GM12878 (cell line): ENCODE data around the gene RGS19. TPM values are rescaled to one million over a fixed set of nuclear protein-coding genes. Genes with fewer than 3 reads are reported as not detected.

Experiments
- ATAC-seq: fragments of 200-7000 bp; cut with Tn5 transposase; 3 replicates; pipeline ENCODE4 v1.9.1; 2020; ENCODE audit warnings: mild to moderate bottlenecking, moderate library complexity
- BruUV-seq: library from RNA; stranded (reverse); fragments of 400-500 nt; replicated peaks from 2 replicates; lab custom pipeline; 2021; lab: Mats Ljungman, UMichigan
- CTCF ChIA-PET: fragments of 300-600 bp; sonication (Branson Sonifier 250); formaldehyde crosslinking; extraction: SDS; loops from one replicate; lab custom pipeline; 2021; ENCODE audit warnings: inconsistent platforms; lab: Yijun Ruan, JAX
- POLR2A ChIA-PET: fragments of 350-600 bp; formaldehyde crosslinking; extraction: SDS; loops from one replicate; lab custom pipeline; 2021; ENCODE audit warnings: inconsistent platforms; lab: Charles Lee
- RAD21 ChIA-PET: fragments of 300-600 bp; sonication (Branson Sonifier 250); formaldehyde crosslinking; loops from one replicate; lab custom pipeline; 2023; ENCODE audit warnings: antibody characterized with exemption; ENCODE audit not compliant: unreplicated experiment; lab: Charles Lee
- SMC1A ChIA-PET: fragments of 300-600 bp; sonication (Branson Sonifier 250); formaldehyde crosslinking; loops from one replicate; lab custom pipeline; 2023; ENCODE audit not compliant: unreplicated experiment, uncharacterized antibody; lab: Charles Lee
- DNase-seq: peaks from one replicate; pipeline ENCODE4 v3.0.0-alpha.2; 2011; ENCODE audit warnings: low read depth, low spot score
- FAIRE-seq: peaks from 3 replicates; lab custom pipeline; 2011; peaks lifted over from hg19 to GRCh38; lab: Jason Lieb, UNC
- H2AFZ ChIP-seq: 2 replicates; pipeline ENCODE4 v1.6.0; 2011; ENCODE audit warnings: low read depth, low read length, control low read depth; ENCODE audit not compliant: control insufficient read depth
- H3K27ac ChIP-seq: 2 replicates; pipeline ENCODE4 v1.5.1; 2011; ENCODE audit warnings: control low read depth; ENCODE audit not compliant: control insufficient read depth, insufficient read depth
- H3K27me3 ChIP-seq, 2 experiments: replicated peaks in 1 of 2; 2 replicates each; pipeline versions ENCODE4 v1.6.0 to v1.6.1; 2011; ENCODE audit warnings: low read length in 1 of 2; ENCODE audit not compliant: control insufficient read depth in 2 of 2, insufficient read depth in 2 of 2
- H3K36me3 ChIP-seq, 2 experiments: 2 replicates each; pipeline ENCODE4 v1.5.1; 2011; ENCODE audit warnings: low read length in 1 of 2; ENCODE audit not compliant: control insufficient read depth in 2 of 2, insufficient read depth in 2 of 2
- H3K4me1 ChIP-seq: 2 replicates; pipeline ENCODE4 v1.6.1; 2011; ENCODE audit warnings: mild to moderate bottlenecking, low read length, moderate library complexity, mixed read lengths; ENCODE audit not compliant: control insufficient read depth, insufficient read depth
- H3K4me2 ChIP-seq: 2 replicates; pipeline ENCODE4 v1.6.0; 2011; ENCODE audit warnings: control low read depth; ENCODE audit not compliant: control insufficient read depth, insufficient read depth
- H3K4me3 ChIP-seq: fragments of 200-600 bp; sonication (generic); 2 replicates; pipeline ENCODE4 v1.5.1; 2016
- H3K79me2 ChIP-seq: 2 replicates; pipeline ENCODE4 v1.6.0; 2011; ENCODE audit warnings: low read length; ENCODE audit not compliant: control insufficient read depth, insufficient read depth
- H3K9ac ChIP-seq: 2 replicates; pipeline ENCODE4 v1.8.0; 2011; ENCODE audit warnings: low read length, control low read depth, mixed read lengths; ENCODE audit not compliant: control insufficient read depth, insufficient read depth
- H3K9me3 ChIP-seq: replicated peaks from 3 replicates; pipeline ENCODE4 v1.5.1; 2011; ENCODE audit warnings: mild to moderate bottlenecking, low read length; ENCODE audit not compliant: control insufficient read depth, insufficient read depth
- H4K20me1 ChIP-seq: 2 replicates; pipeline ENCODE4 v1.6.0; 2011; ENCODE audit not compliant: control insufficient read depth, insufficient read depth
- CBFB ChIP-seq: IDR thresholded peaks from 2 replicates; pipeline ENCODE4 v1.6.1; 2016; ENCODE audit warnings: antibody characterized with exemption, low read depth
- EGR1 ChIP-seq, 2 experiments: IDR thresholded peaks; 1 replicate in 1 of 2; 2 replicates in 1 of 2; pipeline ENCODE4 v1.6.1; 2011 to 2012; ENCODE audit warnings: low read depth in 2 of 2, low read length in 2 of 2, borderline replicate concordance in 1 of 2, mild to moderate bottlenecking in 1 of 2, moderate library complexity in 1 of 2
- GATAD2B ChIP-seq: fragments of 450-650 bp; conservative IDR thresholded peaks from 2 replicates; pipeline ENCODE4 v1.6.1; 2017; ENCODE audit warnings: low read depth, mild to moderate bottlenecking, moderate library complexity
- HDGF ChIP-seq: fragments of 450-650 bp; IDR thresholded peaks from 2 replicates; pipeline ENCODE4 v1.6.1; 2016; ENCODE audit warnings: antibody characterized with exemption
- NBN ChIP-seq: fragments of 450-650 bp; IDR thresholded peaks from 2 replicates; pipeline ENCODE4 v1.6.1; 2016
- NFXL1 ChIP-seq: fragments of 450-650 bp; IDR thresholded peaks from 2 replicates; pipeline ENCODE4 v1.6.1; 2017; ENCODE audit warnings: antibody characterized with exemption, mild to moderate bottlenecking, borderline replicate concordance
- POLR2A ChIP-seq: IDR thresholded peaks from 2 replicates; pipeline ENCODE4 v1.6.1; 2011; ENCODE audit warnings: low read depth, mild to moderate bottlenecking, low read length
- POLR2AphosphoS2 ChIP-seq: IDR thresholded peaks from 2 replicates; pipeline ENCODE4 v1.6.1; 2011; ENCODE audit warnings: low read depth, mild to moderate bottlenecking, low read length, improper control_type of control experiment, moderate library complexity
- POLR2AphosphoS5 ChIP-seq: IDR thresholded peaks from 2 replicates; pipeline ENCODE4 v1.6.1; 2011; ENCODE audit warnings: mild to moderate bottlenecking, low read length, inconsistent platforms
- WGBS: methylation state at CpG from one replicate; pipeline ENCODE4 v1.1.6; 2016; ENCODE audit warnings: low lambda C conversion rate; ENCODE audit not compliant: insufficient replicate concordance, insufficient coverage; ENCODE audit errors: missing lambda C conversion rate; 5-methylcytosine and 5-hydroxymethylcytosine counted together
- in situ Hi-C: fragments of 300-500 bp; cut with MboI; formaldehyde crosslinking; loops from 9 replicates; pipeline ENCODE4 v1.14.3; 2018; ENCODE audit warnings: mixed read lengths
- intact Hi-C: fragments of 100-400 bp; cut with micrococcal nuclease; formaldehyde crosslinking; loops from one replicate; pipeline ENCODE4 v1.14.2; 2022; ENCODE audit not compliant: unreplicated experiment
- polyA plus RNA-seq, 11 experiments: library from polyadenylated mRNA; depleted of rRNA in 4 of 11; unstranded in 6 of 11; stranded (reverse) in 5 of 11; fragments of >200 nt; fragmentation: Nextera tagmentation in 4 of 11; fragmentation: Illumina TruSeq in 1 of 11; extraction: Ambion mirVana in 4 of 11; extraction: Trizol in 1 of 11; gene quantifications; 1 replicate in 1 of 11; 2 replicates in 10 of 11; pipeline versions ENCODE4 v1.2.1 to v1.2.3, GENCODE V29; 2011 to 2016; ENCODE audit warnings: inconsistent platforms in 2 of 11, missing spikeins in 2 of 11, low read depth in 1 of 11
- total RNA-seq, 4 experiments: library from RNA; depleted of rRNA in 3 of 4; stranded (reverse); fragments of >200 nt in 3 of 4; fragmentation: Illumina TruSeq in 1 of 4; extraction: Trizol in 1 of 4; gene quantifications; 2 replicates each; pipeline versions ENCODE4 v1.2.1 to v1.2.3, GENCODE V29; 2013 to 2021
- TF ChIP-seq, protein P1 (sequence below): fragments of 450-650 bp; IDR thresholded peaks from 2 replicates; pipeline ENCODE4 v1.6.1; 2017; ENCODE audit warnings: low read depth, mild to moderate bottlenecking, moderate library complexity

The RGS19 gene
- total and polyA plus RNA-seq, 10 of the 15 experiments (the other 5 are each of a cell fraction or from before 2014, with no cell fraction given), result 0.82 to 62.4 (median 39.8) TPM

DNA sequence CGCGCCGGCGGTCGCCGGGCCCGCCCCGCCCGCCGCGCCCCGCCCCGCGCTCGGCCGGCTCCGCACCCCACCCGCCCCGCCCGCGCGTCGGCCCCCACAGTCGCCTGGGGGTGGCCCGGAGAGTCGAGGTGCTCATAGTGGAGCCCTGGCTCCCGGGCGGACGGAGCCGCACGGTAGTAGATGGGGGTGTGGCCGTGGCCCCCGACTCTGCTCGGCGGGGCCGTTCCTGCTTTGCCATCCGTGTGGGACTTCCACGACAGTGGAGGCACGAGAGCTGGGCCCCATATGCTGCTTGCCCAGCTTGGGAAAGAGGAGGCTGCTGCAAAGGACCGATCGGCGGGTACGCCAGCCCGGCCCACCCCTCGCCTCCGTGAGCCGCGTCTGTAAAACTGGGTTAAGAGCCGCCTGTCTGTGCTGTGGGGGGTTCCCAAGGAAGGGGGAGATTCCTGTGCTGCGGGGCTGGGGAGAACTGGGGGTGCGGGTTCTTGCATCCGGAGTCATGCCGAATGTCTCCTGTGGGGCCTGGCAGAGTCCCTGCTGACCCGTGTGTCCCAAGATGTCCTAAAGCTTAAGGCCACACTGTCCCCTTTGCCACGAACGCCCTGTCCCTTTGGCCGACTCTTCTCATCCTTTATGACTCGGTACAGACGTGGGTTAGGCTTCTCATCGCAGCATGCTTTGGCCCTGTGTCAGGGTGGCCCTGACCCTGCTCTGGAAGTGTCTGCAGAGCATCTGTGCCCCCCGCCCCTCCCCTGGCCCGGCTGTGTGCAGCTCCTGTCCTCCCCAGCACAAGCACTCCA is 895 bp upstream of the RGS19 start, which contains the start of gene OPRL1:
OPRL1 (plus strand) TSS at position 70 of the 800 bp plus-strand sequence. CDS start 12,639 bp downstream, outside the sequence.
- Histone ChIP-seq H3K36me3 (peaks cover 0 to under 1% of the 10 kb centered on the region in 2 experiments; a peak in 2 of 4 replicates), H3K79me2 (peaks cover 30% of the 10 kb centered on the region), H3K9me3 (no peaks in the 10 kb centered on the region), H3K4me3 (peak within 1 kb of the TSS; percentile 83), H4K20me1 (no peaks in the 10 kb centered on the region), H3K27me3 (peaks cover 2 to 7% of the 10 kb centered on the region in 2 experiments; a peak in 2 of 4 replicates), H3K4me2 (peak within 1 kb of the TSS; percentile 97), H3K4me1 (peaks cover 26% of the 10 kb centered on the region), H3K9ac (peak within 1 kb of the TSS; percentile 91), H3K27ac (peak within 1 kb of the TSS; percentile 85), H2AFZ (peak within 1 kb of the TSS; percentile 54)
- RAD21 ChIA-PET, result interaction anchor here (0.8 to 6.7 kb wide), 10 partner anchors 14 to 103 kb away, joined by 3 to 67 read pairs (median 6); partner anchors contain the start of gene TCEA2
- POLR2A ChIA-PET, result interaction anchor here (0.7 to 3.5 kb wide), 6 partner anchors 14 to 457 kb away, joined by 3 to 14 read pairs (median 4); partner anchors contain the start of genes PRPF6 and SAMD10
- 3% methylated on average over 36 of the region's 62 CpGs for WGBS
- in situ Hi-C loops, result no loop called here
- BruUV-seq, result no TSS peak
- DNase-seq (no peak), ATAC-seq (peak; percentile 6), FAIRE-seq (no peak)
- SMC1A ChIA-PET, result interaction anchor here (1.0 to 2.3 kb wide), 4 partner anchors 21 to 41 kb away, joined by 3 to 11 read pairs (median 5); no protein-coding TSS in a partner anchor
- CTCF ChIA-PET, result interaction anchor here (1.2 to 3.9 kb wide), 6 partner anchors 14 to 205 kb away, joined by 3 to 22 read pairs (median 8); no protein-coding TSS in a partner anchor
- intact Hi-C loops, result no loop called here
- 0 out of 2 replicates have a peak, but pooled peaks have one; percentile 27 for TF ChIP-seq NBN
- peak in 1 of 2 experiments; percentile 35; a peak in 1 of 3 replicates for TF ChIP-seq EGR1 (IDR thresholded peaks at IDR 0.05; ENCODE audit: borderline replicate concordance in 1 of 2, low read depth in 2 of 2, low read length in 2 of 2)
- no peak for TF ChIP-seq CBFB
- TF ChIP-seq, protein P1, sequence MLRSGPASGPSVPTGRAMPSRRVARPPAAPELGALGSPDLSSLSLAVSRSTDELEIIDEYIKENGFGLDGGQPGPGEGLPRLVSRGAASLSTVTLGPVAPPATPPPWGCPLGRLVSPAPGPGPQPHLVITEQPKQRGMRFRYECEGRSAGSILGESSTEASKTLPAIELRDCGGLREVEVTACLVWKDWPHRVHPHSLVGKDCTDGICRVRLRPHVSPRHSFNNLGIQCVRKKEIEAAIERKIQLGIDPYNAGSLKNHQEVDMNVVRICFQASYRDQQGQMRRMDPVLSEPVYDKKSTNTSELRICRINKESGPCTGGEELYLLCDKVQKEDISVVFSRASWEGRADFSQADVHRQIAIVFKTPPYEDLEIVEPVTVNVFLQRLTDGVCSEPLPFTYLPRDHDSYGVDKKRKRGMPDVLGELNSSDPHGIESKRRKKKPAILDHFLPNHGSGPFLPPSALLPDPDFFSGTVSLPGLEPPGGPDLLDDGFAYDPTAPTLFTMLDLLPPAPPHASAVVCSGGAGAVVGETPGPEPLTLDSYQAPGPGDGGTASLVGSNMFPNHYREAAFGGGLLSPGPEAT, result peak; percentile 45; the same call in 1 of the 2 replicates
- peak; percentile 26; the same call in 1 of the 2 replicates for TF ChIP-seq POLR2A
- no peak for TF ChIP-seq POLR2AphosphoS2
- TF ChIP-seq POLR2AphosphoS5, result 0 out of 2 replicates have a peak, but pooled peaks have one; percentile 41
- peak; percentile 23; the same call in 1 of the 2 replicates for TF ChIP-seq HDGF
- peak; percentile 14; the same call in 1 of the 2 replicates for TF ChIP-seq GATAD2B
- TF ChIP-seq NFXL1, result no peak
